HepG2 (cell line): Measurements from ENCODE around the gene NKX1-1. TPM values are rescaled to one million over a fixed set of nuclear protein-coding genes. Genes with fewer than 3 reads are reported as not detected.

Experiments used
- ATAC-seq: fragments of 200-7000 bp; cut with Tn5 transposase; 3 replicates; pipeline ENCODE4 v1.9.1; 2020; ENCODE audit warnings: mild to moderate bottlenecking, moderate library complexity
- BruUV-seq: library from RNA; stranded (reverse); fragments of 400-500 nt; replicated peaks from 2 replicates; lab custom pipeline; 2021; lab: Mats Ljungman, UMichigan
- CTCF ChIA-PET: fragments of 300-600 bp; formaldehyde crosslinking; extraction: SDS; loops from one replicate; lab custom pipeline; 2021; ENCODE audit warnings: low total read pairs, inconsistent platforms, low intra/inter-chr PET ratio; lab: Yijun Ruan, JAX
- POLR2A ChIA-PET: fragments of 350-600 bp; sonication (Branson Sonifier 250); formaldehyde crosslinking; loops from one replicate; lab custom pipeline; 2020; ENCODE audit warnings: antibody characterized with exemption, inconsistent platforms; lab: Yijun Ruan, JAX
- DNase-seq: peaks from one replicate; pipeline ENCODE4 v3.0.0-alpha.2; 2015; ENCODE audit warnings: low spot score
- FAIRE-seq: peaks from 3 replicates; lab custom pipeline; 2011; peaks lifted over from hg19 to GRCh38; lab: Jason Lieb, UNC
- H2AFZ ChIP-seq: one replicate; pipeline ENCODE4 v1.6.1; 2011; ENCODE audit warnings: low read length, inconsistent platforms
- H3K27ac ChIP-seq: fragments of 300-600 bp; 3 replicates; pipeline ENCODE4 v1.8.0; 2011; ENCODE audit warnings: mixed run types, mild to moderate bottlenecking, mixed read lengths, low read length, inconsistent platforms; ENCODE audit not compliant: insufficient read depth; ENCODE audit errors: extremely low read length
- H3K27me3 ChIP-seq, 2 experiments: fragments of 200-600 bp in 1 of 2; 2 replicates in 1 of 2; 3 replicates in 1 of 2; pipeline versions ENCODE4 v1.6.0 to v1.8.0; 2011; ENCODE audit warnings: low read length in 2 of 2, mild to moderate bottlenecking in 2 of 2, moderate library complexity in 2 of 2, inconsistent platforms in 1 of 2; ENCODE audit not compliant: insufficient read depth in 2 of 2, control insufficient read depth in 1 of 2
- H3K36me3 ChIP-seq, 2 experiments: fragments of 200-600 bp in 1 of 2; replicated peaks in 1 of 2; 2 replicates in 1 of 2; 3 replicates in 1 of 2; pipeline versions ENCODE4 v1.5.1 to v1.8.0; 2011; ENCODE audit warnings: low read length in 2 of 2, inconsistent platforms in 1 of 2; ENCODE audit not compliant: insufficient read depth in 2 of 2, control insufficient read depth in 1 of 2
- H3K4me1 ChIP-seq: 2 replicates; pipeline ENCODE4 v1.5.1; 2012; ENCODE audit warnings: low read length, inconsistent platforms; ENCODE audit not compliant: insufficient read depth
- H3K4me2 ChIP-seq: 2 replicates; pipeline ENCODE4 v1.6.0; 2011; ENCODE audit warnings: low read depth, low read length, inconsistent platforms
- H3K4me3 ChIP-seq, 3 experiments: fragments of 200-600 bp in 1 of 3; sonication (generic), shearing (Covaris generic) in 1 of 3; replicated peaks in 1 of 3; 2 replicates each; pipeline ENCODE4 v1.5.1; 2011 to 2016; ENCODE audit warnings: low read length in 3 of 3, inconsistent platforms in 2 of 3, low read depth in 2 of 3, mild to moderate bottlenecking in 2 of 3, control low read depth in 1 of 3, mixed read lengths in 1 of 3; ENCODE audit not compliant: insufficient read depth in 1 of 3
- H3K79me2 ChIP-seq: one replicate; pipeline ENCODE4 v1.6.1; 2011; ENCODE audit warnings: low read length, inconsistent platforms; ENCODE audit not compliant: insufficient read depth
- H3K9ac ChIP-seq: 2 replicates; pipeline ENCODE4 v1.6.0; 2011; ENCODE audit warnings: mild to moderate bottlenecking, low read depth, low read length, inconsistent platforms; ENCODE audit not compliant: insufficient read depth
- H3K9me3 ChIP-seq: 2 replicates; pipeline ENCODE4 v1.5.1; 2012; ENCODE audit warnings: mild to moderate bottlenecking, low read length
- H4K20me1 ChIP-seq: 2 replicates; pipeline ENCODE4 v1.6.0; 2011; ENCODE audit warnings: inconsistent platforms, mild to moderate bottlenecking, low read length, moderate library complexity; ENCODE audit not compliant: insufficient read depth
- AKNA ChIP-seq: sonication (generic); formaldehyde crosslinking; IDR thresholded peaks from 2 replicates; pipeline ENCODE4 v1.4.0; 2020; ENCODE audit warnings: missing genetic modification reagents, borderline replicate concordance
- ETS1 ChIP-seq: sonication (generic); formaldehyde crosslinking; IDR thresholded peaks from 2 replicates; pipeline ENCODE4 v1.4.0; 2020; ENCODE audit warnings: missing genetic modification reagents
- PLSCR1 ChIP-seq: sonication (generic); formaldehyde crosslinking; IDR thresholded peaks from 2 replicates; pipeline ENCODE4 v1.5.0; 2020; ENCODE audit warnings: missing genetic modification reagents, mild to moderate bottlenecking, borderline replicate concordance
- RAD21 ChIP-seq: fragments of 450-650 bp; formaldehyde crosslinking; IDR thresholded peaks from 2 replicates; pipeline ENCODE4 v1.5.0; 2020; ENCODE audit warnings: mild to moderate bottlenecking
- RCOR2 ChIP-seq: IDR thresholded peaks from 2 replicates; pipeline ENCODE4 v1.6.1; 2016; ENCODE audit warnings: missing biosample characterization, missing genetic modification reagents
- ZNF180 ChIP-seq: sonication (generic); formaldehyde crosslinking; IDR thresholded peaks from 2 replicates; pipeline ENCODE4 v1.4.0; 2020; ENCODE audit warnings: low read depth, missing genetic modification reagents, borderline replicate concordance
- ZNF362 ChIP-seq: sonication (generic); formaldehyde crosslinking; IDR thresholded peaks from 2 replicates; pipeline ENCODE4 v1.4.0; 2020; ENCODE audit warnings: missing genetic modification reagents, mild to moderate bottlenecking, borderline replicate concordance
- ZNF7 ChIP-seq: IDR thresholded peaks from 2 replicates; pipeline ENCODE4 v1.6.1; 2016; ENCODE audit warnings: missing biosample characterization, missing genetic modification reagents
- ZNF777 ChIP-seq: sonication (generic); formaldehyde crosslinking; IDR thresholded peaks from 2 replicates; pipeline ENCODE4 v1.4.0; 2020; ENCODE audit warnings: missing genetic modification reagents
- WGBS: methylation state at CpG from one replicate; pipeline ENCODE4 v1.1.6; 2017; ENCODE audit warnings: low lambda C conversion rate; 5-methylcytosine and 5-hydroxymethylcytosine counted together
- in situ Hi-C: cut with HindIII; loops from 2 replicates; pipeline ENCODE4 v1.10.0; 2017; ENCODE audit warnings: low pct_unique_long_range_greater_than_20kb; ENCODE audit not compliant: extremely low pct_ligation_motif_present
- intact Hi-C: fragments of 100-400 bp; cut with micrococcal nuclease; formaldehyde crosslinking; loops from one replicate; pipeline ENCODE4 v1.10.0; 2022; ENCODE audit not compliant: unreplicated experiment
- polyA plus RNA-seq, 8 experiments: library from polyadenylated mRNA; depleted of rRNA in 3 of 8; stranded (reverse) in 7 of 8; unstranded in 1 of 8; fragments of >200 nt; fragmentation: Illumina TruSeq in 4 of 8; extraction: Trizol in 4 of 8; gene quantifications; 2 replicates each; pipeline versions ENCODE4 v1.2.1 to v1.2.3, GENCODE V29; 2011 to 2016; ENCODE audit warnings: low read depth in 4 of 8, missing spikeins in 1 of 8, mixed read lengths in 1 of 8; ENCODE audit not compliant: insufficient read depth in 1 of 8
- total RNA-seq, 5 experiments: library from RNA; depleted of rRNA; stranded (reverse); fragments of >200 nt; fragmentation: Illumina TruSeq; extraction: Trizol; gene quantifications; 2 replicates each; pipeline ENCODE4 v1.2.3, GENCODE V29; 2016; ENCODE audit warnings: low read depth in 1 of 5

The NKX1-1 gene
- total and polyA plus RNA-seq, 2 of the 13 experiments (the other 11 are each of a cell fraction or from before 2014, with no cell fraction given): not detected

GRCh38 chr4:1366371-1367229 is 39.6 kb downstream of the NKX1-1 start:
- Histone ChIP-seq H3K9ac (no peak overlapping the region), H3K9me3 (no peaks in the 10 kb centered on the region), H3K79me2 (no peaks in the 10 kb centered on the region), H4K20me1 (0 out of 2 replicates have a peak, but pooled peaks cover 3% of the 10 kb centered on the region), H3K4me3 (no peak overlapping the region), H3K4me1 (no peaks in the 10 kb centered on the region), H3K27ac (no peak overlapping the region), H3K27me3 (no peaks in the 10 kb centered on the region), H3K4me2 (no peak overlapping the region), H3K36me3 (peaks cover 4 to 20% of the 10 kb centered on the region in 2 experiments; a peak in 2 of 5 replicates), H2AFZ (no peak overlapping the region)
- TF ChIP-seq RCOR2 (CRISPR knock-in tag) (no peak), ZNF777 (CRISPR knock-in tag) (no peak), ZNF362 (CRISPR knock-in tag) (no peak), ZNF7 (CRISPR knock-in tag) (no peak), ETS1 (CRISPR knock-in tag) (no peak), AKNA (CRISPR knock-in tag) (no peak), RAD21 (CRISPR knock-in tag) (no peak), ZNF180 (CRISPR knock-in tag) (no peak), PLSCR1 (CRISPR knock-in tag) (no peak)
- 97% methylated on average over 26 of the region's 35 CpGs for WGBS
- BruUV-seq: no TSS peak
- intact Hi-C loops (no loop called here), in situ Hi-C loops (no loop called here)
- no peak for DNase-seq
- CTCF ChIA-PET: no interaction called here
- ATAC-seq: no peak
- no peak for FAIRE-seq
- POLR2A ChIA-PET: no interaction called here
